GM12873 (cell line): ENCODE data around the gene ASPG.

Experiments used
- CTCF ChIP-seq: IDR thresholded peaks from 2 replicates; pipeline ENCODE4 v1.5.1; 2012; ENCODE audit warnings: low read depth, mild to moderate bottlenecking, moderate library complexity, low read length, control low read depth; ENCODE audit not compliant: insufficient read depth; ENCODE audit errors: missing control alignments

Gene ASPG

GRCh38 chr14:104095426-104096310 is 10.2 kb downstream of the ASPG start:
- no peak for TF ChIP-seq CTCF

- TF ChIP-seq CTCF: no peak
Observed at GRCh38 chr14:104096318-104096717, 10.8 kb downstream of the ASPG start.

GRCh38 chr14:104096751-104097700 is 11.5 kb downstream of the ASPG start:
- peak; percentile 23 for TF ChIP-seq CTCF

GRCh38 chr14:104098272-104099095 is 13.0 kb downstream of the ASPG start:
- TF ChIP-seq CTCF: no peak

GRCh38 chr14:104099096-104100041 is 13.9 kb downstream of the ASPG start:
- TF ChIP-seq CTCF: no peak
